H9 (cell line): ENCODE results near the gene TNIK. TPM values are rescaled to one million over a fixed set of nuclear protein-coding genes. Genes with fewer than 3 reads are reported as not detected.

ENCODE experiments used
- DNase-seq: peaks from one replicate; pipeline ENCODE4 v3.0.0-alpha.2; 2017
- H2AFZ ChIP-seq: one replicate; pipeline ENCODE4 v1.6.1; 2013; ENCODE audit warnings: mild to moderate bottlenecking, low read length, control low read depth, moderate library complexity
- H2AK5ac ChIP-seq: 2 replicates; pipeline ENCODE4 v1.6.1; 2013; ENCODE audit warnings: low read length, control low read depth, mixed read lengths; ENCODE audit not compliant: insufficient read length
- H2BK120ac ChIP-seq: one replicate; pipeline ENCODE4 v1.6.1; 2013; ENCODE audit warnings: low read depth, mild to moderate bottlenecking, low read length, control low read depth, inconsistent platforms; ENCODE audit not compliant: poor library complexity, severe bottlenecking
- H2BK12ac ChIP-seq: 2 replicates; pipeline ENCODE4 v1.6.1; 2013; ENCODE audit warnings: low read length, control low read depth, mixed read lengths, low read depth; ENCODE audit not compliant: insufficient read length
- H2BK15ac ChIP-seq: 2 replicates; pipeline ENCODE4 v1.6.1; 2013; ENCODE audit warnings: low read depth, low read length, control low read depth
- H2BK20ac ChIP-seq: one replicate; pipeline ENCODE4 v1.6.1; 2013; ENCODE audit warnings: low read depth, mild to moderate bottlenecking, low read length, control low read depth, inconsistent platforms; ENCODE audit not compliant: poor library complexity, severe bottlenecking
- H2BK5ac ChIP-seq: 2 replicates; pipeline ENCODE4 v1.6.1; 2013; ENCODE audit warnings: low read length, control low read depth, mixed read lengths; ENCODE audit not compliant: insufficient read length
- H3K14ac ChIP-seq: 2 replicates; pipeline ENCODE4 v1.6.1; 2013; ENCODE audit warnings: low read length, control low read depth; ENCODE audit not compliant: insufficient read depth
- H3K18ac ChIP-seq: 2 replicates; pipeline ENCODE4 v1.6.1; 2013; ENCODE audit warnings: low read depth, mild to moderate bottlenecking, mixed read lengths, low read length, control low read depth; ENCODE audit not compliant: insufficient read length
- H3K23ac ChIP-seq: 2 replicates; pipeline ENCODE4 v1.6.1; 2013; ENCODE audit warnings: low read length, control low read depth, mixed read lengths, low read depth; ENCODE audit not compliant: insufficient read length
- H3K23me2 ChIP-seq: 2 replicates; pipeline ENCODE4 v1.6.1; 2013; ENCODE audit warnings: low read depth, mild to moderate bottlenecking, mixed read lengths, low read length, control low read depth; ENCODE audit not compliant: insufficient read length, poor library complexity, severe bottlenecking
- H3K27ac ChIP-seq: 2 replicates; pipeline ENCODE4 v1.5.1; 2013; ENCODE audit warnings: low read length, control low read depth, mixed read lengths, low read depth; ENCODE audit not compliant: insufficient read length
- H3K27me3 ChIP-seq: 2 replicates; pipeline ENCODE4 v1.6.1; 2013; ENCODE audit warnings: low read length, control low read depth, inconsistent platforms; ENCODE audit not compliant: insufficient read depth
- H3K4ac ChIP-seq: 2 replicates; pipeline ENCODE4 v1.6.1; 2013; ENCODE audit warnings: low read depth, mild to moderate bottlenecking, control low read depth, inconsistent platforms, low read length, moderate library complexity
- H3K4me1 ChIP-seq: 2 replicates; pipeline ENCODE4 v1.6.1; 2013; ENCODE audit warnings: low read length, control low read depth, inconsistent platforms; ENCODE audit not compliant: insufficient read depth
- H3K4me2 ChIP-seq: 2 replicates; pipeline ENCODE4 v1.6.1; 2013; ENCODE audit warnings: low read length, control low read depth, mixed read lengths; ENCODE audit not compliant: insufficient read length, insufficient read depth
- H3K56ac ChIP-seq: 2 replicates; pipeline ENCODE4 v1.6.1; 2013; ENCODE audit warnings: low read depth, mild to moderate bottlenecking, mixed read lengths, low read length, control low read depth; ENCODE audit not compliant: insufficient read length
- H3K79me1 ChIP-seq: 2 replicates; pipeline ENCODE4 v1.6.1; 2013; ENCODE audit warnings: low read depth, mild to moderate bottlenecking, moderate library complexity, low read length, control low read depth, inconsistent platforms; ENCODE audit not compliant: insufficient read depth, poor library complexity, severe bottlenecking
- H3K79me2 ChIP-seq: 2 replicates; pipeline ENCODE4 v1.6.1; 2013; ENCODE audit warnings: low read length, control low read depth, inconsistent platforms; ENCODE audit not compliant: insufficient read depth
- H3K9ac ChIP-seq: 2 replicates; pipeline ENCODE4 v1.6.1; 2013; ENCODE audit warnings: low read length, control low read depth, mixed read lengths; ENCODE audit not compliant: insufficient read length; ENCODE audit errors: extremely low read depth
- H3K9me3 ChIP-seq: one replicate; pipeline ENCODE4 v1.6.1; 2013; ENCODE audit warnings: low read depth, low read length, inconsistent platforms; ENCODE audit not compliant: control insufficient read depth
- H3T11ph ChIP-seq: one replicate; pipeline ENCODE4 v1.6.1; 2013; ENCODE audit warnings: mild to moderate bottlenecking, low read length, control low read depth, inconsistent platforms
- H4K20me1 ChIP-seq: one replicate; pipeline ENCODE4 v1.6.1; 2013; ENCODE audit not compliant: control insufficient read depth, insufficient read length, insufficient read depth
- H4K5ac ChIP-seq: 2 replicates; pipeline ENCODE4 v1.6.1; 2013; ENCODE audit warnings: low read depth, mild to moderate bottlenecking, mixed read lengths, low read length, control low read depth; ENCODE audit not compliant: insufficient read length
- H4K8ac ChIP-seq: replicated peaks from 2 replicates; pipeline ENCODE4 v1.6.1; 2013; ENCODE audit warnings: low read length, control low read depth, mixed read lengths, low read depth; ENCODE audit not compliant: insufficient read length
- H4K91ac ChIP-seq: 2 replicates; pipeline ENCODE4 v1.6.1; 2013; ENCODE audit warnings: low read depth, mild to moderate bottlenecking, moderate library complexity, mixed read lengths, low read length, control low read depth; ENCODE audit not compliant: insufficient read length
- H3K27ac Mint-ChIP-seq, 3 experiments: 2 replicates in 2 of 3; 3 replicates in 1 of 3; pipeline ENCODE4 v1.8.0; 2020 to 2021; ENCODE audit warnings: mixed read lengths in 3 of 3, mild to moderate bottlenecking in 1 of 3, moderate library complexity in 1 of 3
- H3K27me3 Mint-ChIP-seq: 2 replicates; pipeline ENCODE4 v1.8.0; 2021; ENCODE audit warnings: low read depth, mild to moderate bottlenecking, moderate library complexity, mixed read lengths
- H3K36me3 Mint-ChIP-seq, 3 experiments: 2 replicates in 2 of 3; 3 replicates in 1 of 3; pipeline ENCODE4 v1.8.0; 2020 to 2021; ENCODE audit warnings: low read depth in 3 of 3, mixed read lengths in 3 of 3; ENCODE audit not compliant: insufficient read depth in 1 of 3
- H3K4me1 Mint-ChIP-seq, 2 experiments: 2 replicates each; pipeline ENCODE4 v1.8.0; 2020; ENCODE audit warnings: mixed read lengths in 2 of 2
- H3K4me3 Mint-ChIP-seq, 2 experiments: 2 replicates in 1 of 2; 3 replicates in 1 of 2; pipeline ENCODE4 v1.8.0; 2020 to 2021; ENCODE audit warnings: mild to moderate bottlenecking in 2 of 2, mixed read lengths in 2 of 2, moderate library complexity in 1 of 2
- H3K9me3 Mint-ChIP-seq, 2 experiments: 2 replicates in 1 of 2; 3 replicates in 1 of 2; pipeline ENCODE4 v1.8.0; 2020; ENCODE audit warnings: mild to moderate bottlenecking in 2 of 2, mixed read lengths in 2 of 2, moderate library complexity in 1 of 2
- CTCF ChIP-seq: fragments of 200-600 bp; sonication (generic); conservative IDR thresholded peaks from 3 replicates; pipeline ENCODE4 v1.8.0; 2021; ENCODE audit warnings: antibody characterized with exemption, mild to moderate bottlenecking
- total RNA-seq: library from RNA; stranded (reverse); gene quantifications from 2 replicates; pipeline ENCODE4 v1.2.1, GENCODE V29; 2021

Gene TNIK
- total RNA-seq, 1 experiment from 2014 or later: 15.9 TPM

- Histone ChIP-seq H3K23me2 (no peaks in the 10 kb centered on the region), H3K27me3 (no peaks in the 10 kb centered on the region), H2BK15ac (no peak overlapping the region), H3K9me3 (no peaks in the 10 kb centered on the region), H4K20me1 (no peaks in the 10 kb centered on the region), H3K9ac (no peak overlapping the region), H2BK12ac (no peak overlapping the region), H3K56ac (no peak overlapping the region), H2AK5ac (no peak overlapping the region), H4K5ac (no peak overlapping the region), H3K79me1 (no peaks in the 10 kb centered on the region), H2BK120ac (no peak overlapping the region), H3K4me1 (peaks cover 5% of the 10 kb centered on the region; the same call in 1 of the 2 replicates), H3K4me2 (no peak overlapping the region), H3K14ac (no peak overlapping the region), H2BK20ac (no peak overlapping the region), H3K23ac (no peak overlapping the region), H4K8ac (no peak overlapping the region), H3K79me2 (no peaks in the 10 kb centered on the region), H3K27ac (no peak overlapping the region), H3K4ac (no peak overlapping the region), H4K91ac (no peak overlapping the region), H2AFZ (no peak overlapping the region), H3K18ac (no peak overlapping the region), H3T11ph (no peak overlapping the region), H2BK5ac (no peak overlapping the region)
- Mint-ChIP-seq H3K4me1 (peaks cover 13 to 18% of the 10 kb centered on the region in 2 experiments), H3K9me3 (no peaks in the 10 kb centered on the region), H3K36me3 (peaks cover 0 to 5% (median 4%) of the 10 kb centered on the region in 3 experiments; a peak in 3 of 7 replicates), H3K4me3 (no peak overlapping the region), H3K27me3 (no peaks in the 10 kb centered on the region), H3K27ac (no peak overlapping the region)
- TF ChIP-seq CTCF: no peak
- DNase-seq: no peak
Observed at GRCh38 chr3:171058873-171059603, 401.2 kb downstream of the TNIK start.
